Lung (tissue), 12 donors: ENCODE measurements around the gene MYBPH. TPM values are rescaled to one million over a fixed set of nuclear protein-coding genes. Genes with fewer than 3 reads are reported as not detected.

ENCODE experiments used
- ATAC-seq: fragments of 200-7000 bp; cut with Tn5 transposase; one replicate; pipeline ENCODE4 v1.9.1; 2020; ENCODE audit warnings: moderate number of reproducible peaks; ENCODE audit not compliant: insufficient read depth, low FRiP score
- DNase-seq, 3 donors: peaks; one replicate each; pipeline ENCODE4 v3.0.0-alpha.2; 2013 to 2017
- H3K27ac ChIP-seq, 2 donors: one replicate each; pipeline ENCODE4 v1.5.1; 2013; ENCODE audit warnings: mild to moderate bottlenecking in 2 of 2, moderate library complexity in 2 of 2, control low read depth in 1 of 2, inconsistent platforms in 1 of 2, low read depth in 1 of 2, low read length in 1 of 2
- H3K27me3 ChIP-seq, 3 donors: one replicate each; pipeline ENCODE4 v1.5.1; 2013; ENCODE audit warnings: low read length in 2 of 3; ENCODE audit not compliant: control insufficient read depth in 3 of 3, insufficient read depth in 3 of 3
- H3K36me3 ChIP-seq, 4 donors: one replicate each; pipeline ENCODE4 v1.5.1; 2013; ENCODE audit warnings: low read length in 4 of 4, mild to moderate bottlenecking in 1 of 4, moderate library complexity in 1 of 4; ENCODE audit not compliant: control insufficient read depth in 4 of 4, insufficient read depth in 4 of 4
- H3K4me1 ChIP-seq, 5 donors: one replicate each; pipeline ENCODE4 v1.5.1; 2013; ENCODE audit warnings: low read length in 5 of 5, mild to moderate bottlenecking in 2 of 5, moderate library complexity in 1 of 5; ENCODE audit not compliant: control insufficient read depth in 5 of 5, insufficient read depth in 5 of 5
- H3K4me3 ChIP-seq: one replicate; pipeline ENCODE4 v1.5.1; 2013; ENCODE audit warnings: mild to moderate bottlenecking, control low read depth, moderate library complexity
- H3K9ac ChIP-seq, 2 donors: one replicate each; pipeline ENCODE4 v1.5.1; 2013; ENCODE audit warnings: low read length in 2 of 2, control low read depth in 1 of 2; ENCODE audit not compliant: insufficient read depth in 1 of 2
- H3K9me3 ChIP-seq, 4 donors: one replicate each; pipeline ENCODE4 v1.5.1; 2013; ENCODE audit warnings: low read length in 3 of 4, mild to moderate bottlenecking in 1 of 4, moderate library complexity in 1 of 4; ENCODE audit not compliant: control insufficient read depth in 4 of 4, insufficient read depth in 3 of 4
- CTCF ChIP-seq: IDR thresholded peaks from 2 replicates; pipeline ENCODE4 v1.5.1; 2012; ENCODE audit warnings: mild to moderate bottlenecking; ENCODE audit errors: control extremely low read depth, extremely low read depth
- WGBS, 2 donors: extraction: QIAGEN DNeasy Blood & Tissue Kit; methylation state at CpG; one replicate each; pipeline ENCODE4 v1.1.7; 2013; 5-methylcytosine and 5-hydroxymethylcytosine counted together
- polyA plus RNA-seq, 2 donors: library from polyadenylated mRNA; stranded (reverse); fragments of 200-250 nt; gene quantifications; one replicate each; pipeline ENCODE4 v1.2.1, GENCODE V29; 2013
- total RNA-seq, 2 donors: library from RNA; depleted of rRNA in 1 of 2; stranded (reverse); fragments of >200 nt in 1 of 2; gene quantifications; one replicate each; pipeline ENCODE4 v1.2.1, GENCODE V29; 2014 to 2021
- donor health status: control.
- donor health status: control.
- donor health status: Bipolar disorder and iron deficiency.
- donor health status: healthy.
- donor health status: DM: yes; HTN: yes; CAD: no.

The MYBPH gene
- total and polyA plus RNA-seq, 4 donors, result 0.16 to 0.41 TPM; not detected in 2

DNA sequence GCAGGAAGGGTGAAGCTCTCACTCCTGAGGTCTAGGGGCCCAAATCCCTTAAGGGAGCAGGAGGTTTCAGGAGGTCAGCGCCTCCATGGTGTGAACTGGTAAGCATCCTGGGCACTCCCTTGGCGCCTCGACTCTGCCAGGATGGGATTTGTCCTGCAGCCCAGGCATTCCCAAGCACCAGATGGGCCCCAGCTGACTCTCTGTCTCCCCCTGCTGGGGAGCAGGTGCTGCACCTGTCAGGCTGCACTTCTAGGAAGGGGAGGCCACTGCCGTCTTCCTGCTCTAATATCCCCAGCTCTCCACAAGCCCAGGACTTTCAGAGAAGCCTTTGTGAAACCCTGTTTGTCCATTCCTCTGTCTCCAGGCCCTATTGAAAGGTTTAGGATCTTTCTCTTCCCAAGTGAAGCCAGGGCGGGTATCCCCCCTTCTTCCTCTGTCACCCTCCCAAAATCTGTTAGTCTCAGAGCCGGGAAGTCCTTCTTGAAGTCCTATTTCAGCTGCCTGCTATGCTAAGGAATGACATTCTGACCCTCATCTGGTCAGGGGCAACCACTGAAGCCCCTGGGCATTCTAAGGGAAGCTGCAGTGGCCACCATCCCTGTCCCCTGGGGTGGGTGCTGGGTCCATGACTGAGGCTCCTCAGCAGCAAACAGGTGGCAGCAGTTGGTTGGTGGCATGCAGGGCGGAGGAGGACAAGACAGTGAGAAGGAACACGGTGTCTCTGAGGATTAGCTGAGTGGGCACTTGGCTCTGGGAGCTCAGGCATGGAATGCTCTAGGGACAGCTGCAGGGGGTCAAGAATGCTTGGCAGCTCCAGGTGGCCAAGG lies 3.2 kb downstream of the MYBPH start:
- no peaks in the 10 kb centered on the region for H3K27me3 ChIP-seq
- no peak overlapping the region for H3K27ac ChIP-seq
- H3K4me3 ChIP-seq, result no peak overlapping the region
- no peaks in the 10 kb centered on the region for H3K9me3 ChIP-seq
- H3K4me1 ChIP-seq, result peaks cover 0 to 6% (median 1%) of the 10 kb centered on the region in 5 donors
- TF ChIP-seq CTCF, result peak; percentile 61
- DNase-seq (peak in 2 of 3 donors; percentile 37 to 59), ATAC-seq (no peak)
- no peak overlapping the region for H3K9ac ChIP-seq
- H3K36me3 ChIP-seq, result no peaks in the 10 kb centered on the region
- WGBS, 2 donors, result 57 to 58% methylated on average over 8 of the region's 8 CpGs

DNA sequence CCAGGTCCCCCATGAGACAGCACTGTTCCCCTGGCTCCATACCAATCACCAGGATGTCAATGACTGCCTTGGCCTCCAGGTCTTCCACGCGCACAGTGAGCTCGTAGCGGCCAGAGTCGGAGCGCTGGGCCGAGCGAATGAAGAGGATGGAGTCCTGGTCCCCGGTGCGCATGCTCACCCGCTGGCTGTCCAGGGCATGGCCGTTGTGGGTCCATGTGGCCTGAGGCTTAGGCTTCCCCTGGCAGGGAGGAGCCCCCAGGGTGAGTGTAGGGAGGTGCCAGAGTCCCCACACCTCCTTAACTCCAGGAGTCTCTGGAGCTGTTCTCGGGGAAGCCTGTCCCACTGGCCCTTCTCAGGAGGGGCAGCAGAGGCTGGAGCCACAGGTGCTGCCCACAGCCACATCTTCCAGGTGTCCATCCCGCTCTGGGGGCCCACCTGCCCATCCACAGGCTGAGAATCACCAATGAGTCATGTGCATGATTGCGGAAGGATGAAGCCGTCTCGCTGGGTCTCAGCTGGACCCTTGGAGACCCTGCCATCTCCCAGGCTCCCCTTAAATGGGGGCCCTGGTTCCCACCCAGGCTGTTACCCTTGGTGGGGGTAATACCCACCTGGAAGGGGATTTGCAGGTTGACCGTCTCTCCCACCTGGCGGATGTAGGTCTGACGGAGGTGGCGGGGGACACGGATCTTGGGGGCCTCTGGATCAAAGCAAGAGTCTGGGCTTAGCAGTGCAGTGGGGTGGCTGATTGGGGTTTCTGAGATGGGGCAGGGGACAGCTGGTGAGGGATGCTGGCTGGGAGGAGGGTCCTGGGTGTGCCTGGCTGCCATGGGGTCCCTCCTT lies 4.1 kb downstream of the MYBPH start:
- Histone ChIP-seq H3K4me1 (no peaks in the 10 kb centered on the region), H3K27me3 (no peaks in the 10 kb centered on the region), H3K36me3 (no peaks in the 10 kb centered on the region), H3K4me3 (no peak overlapping the region), H3K9me3 (no peaks in the 10 kb centered on the region), H3K9ac (no peak overlapping the region), H3K27ac (no peak overlapping the region)
- 94 to 96% methylated on average over 22 of the region's 22 CpGs for WGBS, 2 donors
- no peak for ATAC-seq
- TF ChIP-seq CTCF, result no peak
- no peak for DNase-seq

- Histone ChIP-seq H3K36me3 (no peaks in the 10 kb centered on the region), H3K9ac (no peak overlapping the region), H3K4me1 (no peaks in the 10 kb centered on the region), H3K4me3 (no peak overlapping the region), H3K27me3 (no peaks in the 10 kb centered on the region), H3K27ac (no peak overlapping the region), H3K9me3 (no peaks in the 10 kb centered on the region)
- WGBS, 2 donors, result 86 to 91% methylated on average over 8 of the region's 8 CpGs
- DNase-seq, result no peak
- TF ChIP-seq CTCF, result no peak
- ATAC-seq, result no peak
Observed at GRCh38 chr1:203170625-203171330, 4.8 kb downstream of the MYBPH start.
